Kidney epithelial cell (primary cell): ENCODE data around the gene SORBS1. TPM values are rescaled to one million over a fixed set of nuclear protein-coding genes. Genes with fewer than 3 reads are reported as not detected.
A peak's percentile ranks its signal among the peaks of the same experiment; 100 is the strongest.

Experiments used
- DNase-seq: peaks from one replicate; pipeline ENCODE4 v3.0.0-alpha.2; 2010; ENCODE audit warnings: low read depth
- H3K27me3 ChIP-seq: 2 replicates; pipeline ENCODE4 v1.6.0; 2011; ENCODE audit warnings: low read length; ENCODE audit not compliant: control insufficient read depth, insufficient read depth
- H3K36me3 ChIP-seq: 2 replicates; pipeline ENCODE4 v1.5.1; 2011; ENCODE audit warnings: low read length; ENCODE audit not compliant: control insufficient read depth, insufficient read depth
- H3K4me3 ChIP-seq: 2 replicates; pipeline ENCODE4 v1.5.1; 2011; ENCODE audit warnings: low read depth, mild to moderate bottlenecking, control low read depth, low read length
- CTCF ChIP-seq: IDR thresholded peaks from 2 replicates; pipeline ENCODE4 v1.5.1; 2011; ENCODE audit warnings: mild to moderate bottlenecking, moderate library complexity, low read length, control low read depth, inconsistent platforms; ENCODE audit not compliant: insufficient read depth, poor library complexity, severe bottlenecking
- total RNA-seq: library from RNA; depleted of rRNA; stranded (reverse); fragments of >200 nt; gene quantifications from 2 replicates; pipeline ENCODE4 v1.2.3, GENCODE V29; 2015

SORBS1 gene
- total RNA-seq, 1 donor from 2014 or later: 4.9 TPM

DNA sequence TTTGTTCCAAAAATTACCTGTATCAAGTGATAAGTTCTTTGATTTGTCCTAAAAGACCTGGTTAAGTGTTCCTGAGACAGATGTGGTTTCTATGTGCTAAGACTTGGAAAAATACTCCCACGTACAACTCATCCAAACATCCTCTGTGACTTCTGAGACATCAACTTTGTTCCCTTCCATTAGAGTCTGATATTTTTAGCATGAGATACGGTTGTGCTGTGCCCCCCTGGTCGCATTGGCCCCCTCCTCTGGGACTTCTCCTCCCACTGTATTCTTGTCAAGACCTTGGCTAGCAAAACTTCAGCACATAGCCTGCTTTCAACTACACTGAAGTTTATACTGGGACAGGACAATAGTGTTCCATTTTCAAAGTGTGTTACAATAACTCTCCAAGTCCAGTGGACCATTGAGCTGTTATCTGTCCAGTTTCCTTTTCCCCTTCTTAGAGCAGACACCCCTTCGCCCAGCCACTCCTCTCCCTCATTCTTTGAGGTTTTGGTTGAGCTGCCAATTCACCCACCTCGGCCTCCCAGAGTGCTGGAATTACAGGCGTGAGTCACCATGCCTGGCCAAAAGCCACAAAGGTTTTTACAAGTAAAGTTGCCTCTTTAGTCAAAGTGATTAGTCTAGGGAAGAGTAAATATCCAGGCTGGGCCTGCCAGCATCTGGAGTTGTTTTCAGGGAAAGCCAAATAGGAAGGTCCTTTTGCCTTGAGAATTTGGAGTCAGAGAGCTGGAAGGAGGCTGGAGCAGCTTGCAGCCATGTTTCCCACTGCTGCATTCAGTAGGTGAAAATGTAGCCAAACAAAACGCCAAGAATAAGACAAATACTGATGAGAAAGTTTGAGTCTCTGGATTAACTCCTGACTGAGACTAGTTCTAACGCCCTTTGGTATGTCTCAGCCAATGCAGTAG lies 252.5 kb downstream of the SORBS1 start:
- Histone ChIP-seq H3K4me3 (no peak overlapping the region), H3K27me3 (no peaks in the 10 kb centered on the region), H3K36me3 (no peaks in the 10 kb centered on the region)
- TF ChIP-seq CTCF: no peak
- DNase-seq: peak; percentile 95

- Histone ChIP-seq H3K27me3 (no peaks in the 10 kb centered on the region), H3K4me3 (no peak overlapping the region), H3K36me3 (no peaks in the 10 kb centered on the region)
- no peak for DNase-seq
- no peak for TF ChIP-seq CTCF
These were observed 254.3 kb downstream of the SORBS1 start for GRCh38 chr10:95306851-95307250.

DNA sequence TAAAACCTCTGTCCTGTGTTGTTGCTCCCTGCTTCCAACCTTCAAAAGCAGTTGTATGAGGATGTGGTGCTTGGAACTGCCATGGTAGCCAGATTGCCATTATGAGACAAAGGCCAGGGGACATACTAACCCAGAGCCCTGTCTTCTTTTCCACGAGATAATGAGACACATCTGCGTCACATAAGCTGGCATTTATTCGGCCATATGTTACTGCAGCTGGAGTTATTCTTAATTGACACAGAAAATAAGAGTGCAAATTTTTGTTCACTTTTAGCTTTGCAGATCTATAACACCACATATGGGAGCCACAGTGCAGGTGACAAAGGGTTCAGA lies 254.9 kb downstream of the SORBS1 start:
- TF ChIP-seq CTCF: no peak
- no peak for DNase-seq
- Histone ChIP-seq H3K4me3 (no peak overlapping the region), H3K36me3 (no peaks in the 10 kb centered on the region), H3K27me3 (no peaks in the 10 kb centered on the region)

- no peaks in the 10 kb centered on the region for H3K27me3 ChIP-seq
- no peaks in the 10 kb centered on the region for H3K36me3 ChIP-seq
- DNase-seq: no peak
- H3K4me3 ChIP-seq: no peak overlapping the region
- no peak for TF ChIP-seq CTCF
These were observed 255.4 kb downstream of the SORBS1 start for GRCh38 chr10:95305606-95306317.

- TF ChIP-seq CTCF: no peak
- Histone ChIP-seq H3K36me3 (no peaks in the 10 kb centered on the region), H3K27me3 (no peaks in the 10 kb centered on the region), H3K4me3 (no peak overlapping the region)
- no peak for DNase-seq
These were observed 256.2 kb downstream of the SORBS1 start for GRCh38 chr10:95304976-95305375.
